NB4 (cell line): Measurements from ENCODE around the gene VPS35L.

Experiments used
- MYC ChIP-seq: IDR thresholded peaks from 2 replicates; pipeline ENCODE4 v1.6.1; 2011; ENCODE audit warnings: low read depth, low read length
- POLR2A ChIP-seq: IDR thresholded peaks from 2 replicates; pipeline ENCODE4 v1.6.1; 2011; ENCODE audit warnings: mild to moderate bottlenecking; ENCODE audit not compliant: insufficient read length; ENCODE audit errors: extremely low read depth
- TF ChIP-seq, protein P1 (sequence below): IDR thresholded peaks from one replicate; pipeline ENCODE4 v1.5.1; 2012; ENCODE audit warnings: low read depth, low read length
- TF ChIP-seq, protein P2 (sequence below): IDR thresholded peaks from 2 replicates; pipeline ENCODE4 v1.6.1; 2011; ENCODE audit warnings: low read depth, low read length

DNA sequence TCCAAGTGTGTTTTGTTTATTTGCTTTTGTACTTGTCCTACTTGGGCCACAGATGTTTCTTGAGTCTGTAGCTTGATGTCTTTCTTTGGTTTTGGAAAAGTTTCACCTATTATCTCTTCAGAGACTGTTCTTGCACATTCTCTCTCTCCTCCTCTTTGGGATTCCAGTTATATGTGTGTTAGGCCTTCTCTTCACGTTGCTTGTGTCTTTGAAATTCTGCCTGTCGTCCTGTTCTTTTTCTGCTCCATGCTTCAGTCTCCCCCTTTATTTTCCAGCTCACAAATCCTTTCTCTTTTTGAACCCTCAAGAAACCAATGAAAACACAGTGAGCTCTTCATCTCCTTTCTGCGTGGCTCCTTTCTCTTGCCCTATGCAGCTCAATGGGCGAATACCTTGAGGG lies 7.9 kb downstream of the VPS35L start:
- TF ChIP-seq, protein P1, sequence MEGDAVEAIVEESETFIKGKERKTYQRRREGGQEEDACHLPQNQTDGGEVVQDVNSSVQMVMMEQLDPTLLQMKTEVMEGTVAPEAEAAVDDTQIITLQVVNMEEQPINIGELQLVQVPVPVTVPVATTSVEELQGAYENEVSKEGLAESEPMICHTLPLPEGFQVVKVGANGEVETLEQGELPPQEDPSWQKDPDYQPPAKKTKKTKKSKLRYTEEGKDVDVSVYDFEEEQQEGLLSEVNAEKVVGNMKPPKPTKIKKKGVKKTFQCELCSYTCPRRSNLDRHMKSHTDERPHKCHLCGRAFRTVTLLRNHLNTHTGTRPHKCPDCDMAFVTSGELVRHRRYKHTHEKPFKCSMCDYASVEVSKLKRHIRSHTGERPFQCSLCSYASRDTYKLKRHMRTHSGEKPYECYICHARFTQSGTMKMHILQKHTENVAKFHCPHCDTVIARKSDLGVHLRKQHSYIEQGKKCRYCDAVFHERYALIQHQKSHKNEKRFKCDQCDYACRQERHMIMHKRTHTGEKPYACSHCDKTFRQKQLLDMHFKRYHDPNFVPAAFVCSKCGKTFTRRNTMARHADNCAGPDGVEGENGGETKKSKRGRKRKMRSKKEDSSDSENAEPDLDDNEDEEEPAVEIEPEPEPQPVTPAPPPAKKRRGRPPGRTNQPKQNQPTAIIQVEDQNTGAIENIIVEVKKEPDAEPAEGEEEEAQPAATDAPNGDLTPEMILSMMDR = no peak
- TF ChIP-seq POLR2A (no peak), MYC (no peak)
- TF ChIP-seq, protein P2, sequence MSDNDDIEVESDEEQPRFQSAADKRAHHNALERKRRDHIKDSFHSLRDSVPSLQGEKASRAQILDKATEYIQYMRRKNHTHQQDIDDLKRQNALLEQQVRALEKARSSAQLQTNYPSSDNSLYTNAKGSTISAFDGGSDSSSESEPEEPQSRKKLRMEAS = no peak
